Brain pericyte (primary cell): ENCODE data around the gene NPPA.

ENCODE experiments used
- DNase-seq: peaks from one replicate; pipeline ENCODE4 v3.0.0-alpha.2; 2012; ENCODE audit warnings: low read depth, low spot score

The NPPA gene

GRCh38 chr1:11842154-11843041, 5.2 kb downstream of the NPPA start:
- no peak for DNase-seq

GRCh38 chr1:11841245-11842153, 6.1 kb downstream of the NPPA start:
- DNase-seq = no peak

- no peak for DNase-seq
These were observed 7.6 kb downstream of the NPPA start for GRCh38 chr1:11839727-11840705.

- DNase-seq = no peak
These were observed 9.0 kb downstream of the NPPA start for GRCh38 chr1:11838349-11839272.

- no peak for DNase-seq
These were observed 9.7 kb downstream of the NPPA start for GRCh38 chr1:11837767-11838348.

- DNase-seq = no peak
These were observed 10.4 kb downstream of the NPPA start for GRCh38 chr1:11836955-11837766.

GRCh38 chr1:11835441-11836225, 11.9 kb downstream of the NPPA start:
- no peak for DNase-seq

GRCh38 chr1:11833900-11834299, 13.7 kb downstream of the NPPA start:
- DNase-seq = no peak

GRCh38 chr1:11833497-11833896, 14.1 kb downstream of the NPPA start:
- no peak for DNase-seq

- no peak for DNase-seq
These were observed 15.4 kb downstream of the NPPA start for GRCh38 chr1:11831945-11832725.

- no peak for DNase-seq
These were observed 19.1 kb downstream of the NPPA start for GRCh38 chr1:11828511-11828910.

GRCh38 chr1:11826946-11827345, 20.6 kb downstream of the NPPA start:
- DNase-seq = no peak

GRCh38 chr1:11825131-11825530, 22.5 kb downstream of the NPPA start:
- no peak for DNase-seq

GRCh38 chr1:11823366-11824137, 24.0 kb downstream of the NPPA start:
- no peak for DNase-seq

- no peak for DNase-seq
These were observed 25.5 kb downstream of the NPPA start for GRCh38 chr1:11822091-11822490.

GRCh38 chr1:11817192-11817591, 30.4 kb downstream of the NPPA start:
- no peak for DNase-seq

- no peak for DNase-seq
These were observed 34.6 kb downstream of the NPPA start for GRCh38 chr1:11813021-11813420.
